Mononuclear cell (primary cell): ENCODE results near the gene POLH. TPM values are rescaled to one million over a fixed set of nuclear protein-coding genes. Genes with fewer than 3 reads are reported as not detected.
"Not testable (repeated sequence)": the region's sequence is repeated elsewhere in the genome, so short reads cannot be mapped to it uniquely, and the experiment has no call there.

Experiments
- H3K27me3 ChIP-seq: 2 replicates; pipeline ENCODE4 v1.6.0; 2011; ENCODE audit warnings: low read length, control low read depth; ENCODE audit not compliant: insufficient read depth
- H3K4me1 ChIP-seq: 2 replicates; pipeline ENCODE4 v1.5.1; 2011; ENCODE audit warnings: mild to moderate bottlenecking, low read length, control low read depth; ENCODE audit not compliant: insufficient read depth
- H3K4me3 ChIP-seq: 2 replicates; pipeline ENCODE4 v1.5.1; 2011; ENCODE audit warnings: mild to moderate bottlenecking, low read length, moderate library complexity
- H3K9me3 ChIP-seq: 2 replicates; pipeline ENCODE4 v1.5.1; 2011; ENCODE audit warnings: low read depth, mild to moderate bottlenecking, control low read depth, low read length
- total RNA-seq: library from RNA; depleted of rRNA; stranded (reverse); fragments of >200 nt; gene quantifications from one replicate; pipeline ENCODE4 v1.2.3, GENCODE V29; 2012

Gene POLH
- total RNA-seq, result 2.7 TPM

GRCh38 chr6:43575772-43576551 lies at the start of gene POLH, which contains the start of gene XPO5:
Gene POLH (plus strand): TSS chr6:43576185. CDS start chr6:43582320, 6,135 bp downstream.
Gene XPO5 (minus strand): TSS chr6:43576038. CDS start chr6:43575864, 174 bp downstream.
- H3K4me1 ChIP-seq, result peaks cover 37% of the 10 kb centered on the region
- H3K27me3 ChIP-seq, result no peaks in the 10 kb centered on the region
- H3K4me3 ChIP-seq, result peak within 1 kb of the TSS; percentile 98
- H3K9me3 ChIP-seq, result no peaks in the 10 kb centered on the region

GRCh38 chr6:43532201-43532600 lies 43.8 kb upstream of the POLH start:
- H3K4me1 ChIP-seq, result no peaks in the 10 kb centered on the region
- H3K9me3 ChIP-seq, result no peaks in the 10 kb centered on the region
- H3K4me3 ChIP-seq, result no peak overlapping the region
- no peaks in the 10 kb centered on the region for H3K27me3 ChIP-seq

- H3K4me3 ChIP-seq, H3K9me3 ChIP-seq, H3K27me3 ChIP-seq, H3K4me1 ChIP-seq: not testable (repeated sequence)
These were observed 37.0 kb upstream of the POLH start for GRCh38 chr6:43538986-43539385.

GRCh38 chr6:43539409-43539808 lies 36.6 kb upstream of the POLH start:
- not testable (repeated sequence) for H3K4me1 ChIP-seq, H3K4me3 ChIP-seq, H3K9me3 ChIP-seq, H3K27me3 ChIP-seq

- Histone ChIP-seq H3K27me3 (no peaks in the 10 kb centered on the region), H3K4me3 (no peak overlapping the region), H3K9me3 (no peaks in the 10 kb centered on the region), H3K4me1 (no peaks in the 10 kb centered on the region)
These were observed 35.5 kb upstream of the POLH start for GRCh38 chr6:43540507-43540906.

- Histone ChIP-seq H3K27me3 (no peaks in the 10 kb centered on the region), H3K9me3 (no peaks in the 10 kb centered on the region), H3K4me1 (no peaks in the 10 kb centered on the region), H3K4me3 (no peak overlapping the region)
These were observed 34.1 kb upstream of the POLH start for GRCh38 chr6:43541774-43542471.

GRCh38 chr6:43544461-43544860 lies 31.5 kb upstream of the POLH start:
- H3K27me3 ChIP-seq, result no peaks in the 10 kb centered on the region
- no peak overlapping the region for H3K4me3 ChIP-seq
- no peaks in the 10 kb centered on the region for H3K9me3 ChIP-seq
- no peaks in the 10 kb centered on the region for H3K4me1 ChIP-seq

GRCh38 chr6:43547222-43547621 lies 28.8 kb upstream of the POLH start:
- no peak overlapping the region for H3K4me3 ChIP-seq
- no peaks in the 10 kb centered on the region for H3K9me3 ChIP-seq
- H3K4me1 ChIP-seq, result no peaks in the 10 kb centered on the region
- H3K27me3 ChIP-seq, result no peaks in the 10 kb centered on the region

GRCh38 chr6:43557620-43558019 lies 18.4 kb upstream of the POLH start:
- not testable (repeated sequence) for H3K9me3 ChIP-seq, H3K27me3 ChIP-seq, H3K4me1 ChIP-seq, H3K4me3 ChIP-seq

- no peak overlapping the region for H3K4me3 ChIP-seq
- no peaks in the 10 kb centered on the region for H3K27me3 ChIP-seq
- no peaks in the 10 kb centered on the region for H3K9me3 ChIP-seq
- H3K4me1 ChIP-seq, result no peaks in the 10 kb centered on the region
These were observed 16.7 kb upstream of the POLH start for GRCh38 chr6:43559328-43559727.

GRCh38 chr6:43570876-43571441 lies 5.0 kb upstream of the POLH start:
- Histone ChIP-seq H3K4me1 (peaks cover 10% of the 10 kb centered on the region), H3K9me3 (no peaks in the 10 kb centered on the region), H3K27me3 (no peaks in the 10 kb centered on the region), H3K4me3 (no peak overlapping the region)

GRCh38 chr6:43572015-43572414 lies 4.0 kb upstream of the POLH start:
- H3K4me3 ChIP-seq, result no peak overlapping the region
- H3K27me3 ChIP-seq, result no peaks in the 10 kb centered on the region
- H3K9me3 ChIP-seq, result no peaks in the 10 kb centered on the region
- peaks cover 19% of the 10 kb centered on the region for H3K4me1 ChIP-seq

GRCh38 chr6:43575105-43575771 lies 747 bp upstream of the POLH start:
- Histone ChIP-seq H3K9me3 (no peaks in the 10 kb centered on the region), H3K4me1 (peaks cover 37% of the 10 kb centered on the region), H3K27me3 (no peaks in the 10 kb centered on the region), H3K4me3 (peak overlapping the region; percentile 98)

- Histone ChIP-seq H3K4me1 (peaks cover 38% of the 10 kb centered on the region), H3K9me3 (no peaks in the 10 kb centered on the region), H3K27me3 (no peaks in the 10 kb centered on the region), H3K4me3 (no peak overlapping the region)
These were observed 2.8 kb downstream of the POLH start for GRCh38 chr6:43578748-43579147.

GRCh38 chr6:43579171-43579570 lies 3.2 kb downstream of the POLH start:
- H3K27me3 ChIP-seq, result no peaks in the 10 kb centered on the region
- peaks cover 41% of the 10 kb centered on the region for H3K4me1 ChIP-seq
- H3K9me3 ChIP-seq, result no peaks in the 10 kb centered on the region
- H3K4me3 ChIP-seq, result no peak overlapping the region
